ENCODE measurements around the gene HES1. TPM values are rescaled to one million over a fixed set of nuclear protein-coding genes. Genes with fewer than 3 reads are reported as not detected.

Gene HES1
- total RNA-seq, 2 experiments from 2014 or later, result 2.3 to 2.5 TPM

DNA sequence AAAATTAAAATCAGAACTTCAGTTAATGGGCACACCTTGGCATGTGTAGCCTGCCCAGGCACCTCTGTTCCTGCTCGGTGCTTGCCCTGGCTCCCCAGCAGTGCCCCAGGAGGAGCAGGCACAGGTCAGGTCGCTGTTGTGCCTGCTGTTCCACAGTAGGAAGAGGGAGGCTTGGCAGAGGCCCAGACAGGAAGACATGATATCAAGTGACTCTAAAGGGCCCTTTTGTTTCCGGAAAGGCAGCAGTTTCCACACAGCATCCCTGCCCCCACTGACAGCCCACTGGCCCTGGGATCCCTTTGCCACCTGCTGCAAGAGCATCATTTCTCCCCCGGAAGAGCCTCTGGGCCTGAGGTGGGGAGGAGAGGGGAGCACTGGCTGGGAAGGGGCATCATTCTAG is 40.5 kb upstream of the HES1 start:
- DNase-seq, result peak; percentile 45
- Mint-ChIP-seq H3K4me3 (no peak overlapping the region), H3K4me1 (ENCODE audit: low read depth) (peaks cover 19% of the 10 kb centered on the region), H3K27me3 (ENCODE audit: low read depth) (no peaks in the 10 kb centered on the region), H3K36me3 (ENCODE audit: low read depth) (no peaks in the 10 kb centered on the region), H3K27ac (no peak overlapping the region), H3K9me3 (no peaks in the 10 kb centered on the region)
- CTCF ChIA-PET, result no interaction called here
- intact Hi-C loops (cut with micrococcal nuclease), result no loop called here

DNA sequence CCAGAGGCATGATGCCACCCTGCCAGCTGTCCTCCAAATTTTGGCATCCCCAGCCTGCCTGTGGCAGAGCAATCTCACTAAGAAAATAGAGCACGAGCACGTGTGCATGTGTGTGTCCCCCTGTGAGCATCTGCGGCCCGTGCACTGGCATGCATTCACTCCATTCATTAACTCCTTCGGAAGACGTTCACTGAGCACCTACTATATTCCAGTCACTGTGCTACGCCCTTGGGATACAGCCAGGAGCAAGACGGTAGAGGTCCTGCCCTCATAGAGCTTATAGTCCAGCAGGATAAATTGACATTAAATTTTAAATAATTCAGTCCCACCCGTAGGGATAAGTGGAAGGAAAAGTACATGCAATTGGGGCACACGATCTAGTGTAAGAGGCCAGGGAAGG is 40.0 kb upstream of the HES1 start:
- DNase-seq, result no peak
- no peaks in the 10 kb centered on the region for H3K9me3 Mint-ChIP-seq
- no peaks in the 10 kb centered on the region for H3K36me3 Mint-ChIP-seq (ENCODE audit: low read depth)
- H3K27ac Mint-ChIP-seq, result no peak overlapping the region
- intact Hi-C loops (cut with micrococcal nuclease), result no loop called here
- CTCF ChIA-PET, result interaction anchor here (0.7 kb wide), 1 partner anchor 71 kb away, joined by 3 read pairs; no protein-coding TSS in a partner anchor
- no peak overlapping the region for H3K4me3 Mint-ChIP-seq
- no peaks in the 10 kb centered on the region for H3K27me3 Mint-ChIP-seq (ENCODE audit: low read depth)
- peaks cover 19% of the 10 kb centered on the region for H3K4me1 Mint-ChIP-seq (ENCODE audit: low read depth)

DNA sequence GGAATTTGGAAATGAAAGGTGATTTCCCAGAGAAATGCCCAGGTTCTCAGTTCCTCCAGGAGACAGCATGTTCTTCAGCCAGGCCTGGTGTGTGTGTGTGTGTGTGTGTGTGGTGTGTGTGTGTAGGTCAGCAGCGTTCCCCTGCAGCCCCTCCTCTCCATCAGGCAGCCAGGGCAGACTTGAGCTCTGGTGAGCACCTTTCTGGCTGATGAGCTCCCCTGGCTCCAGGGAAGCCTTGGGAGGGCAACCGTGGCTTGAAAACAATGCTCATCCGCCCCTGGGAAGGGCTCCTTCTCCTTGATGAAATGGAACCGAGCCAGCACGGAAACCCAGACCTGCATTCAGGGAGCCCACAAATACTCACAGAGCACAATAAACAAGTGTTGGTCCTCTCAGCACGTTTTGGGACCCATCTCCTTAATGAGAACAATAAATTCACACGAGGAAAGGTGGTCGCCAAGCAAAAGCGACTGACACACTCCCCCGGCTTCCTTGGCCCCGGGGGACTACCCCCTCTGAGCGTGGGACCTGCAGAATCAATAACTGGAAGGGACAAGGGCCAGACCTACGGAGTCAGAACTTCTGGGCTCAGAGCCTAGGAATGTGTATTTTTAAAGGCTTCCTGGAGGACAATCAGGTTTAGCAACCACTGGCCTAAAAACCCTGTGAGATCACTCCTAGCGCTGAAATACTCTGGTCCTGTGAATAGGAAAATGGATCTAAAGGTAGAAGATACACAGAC is 38.6 kb upstream of the HES1 start:
- DNase-seq, result no peak
- H3K36me3 Mint-ChIP-seq (ENCODE audit: low read depth), result no peaks in the 10 kb centered on the region
- intact Hi-C loops (cut with micrococcal nuclease), result no loop called here
- no peak overlapping the region for H3K27ac Mint-ChIP-seq
- CTCF ChIA-PET, result interaction anchor here (0.7 to 1.0 kb wide), 2 partner anchors 10 to 41 kb away, joined by 3 read pairs; no protein-coding TSS in a partner anchor
- no peak overlapping the region for H3K4me3 Mint-ChIP-seq
- no peaks in the 10 kb centered on the region for H3K27me3 Mint-ChIP-seq (ENCODE audit: low read depth)
- H3K9me3 Mint-ChIP-seq, result no peaks in the 10 kb centered on the region
- peaks cover 19% of the 10 kb centered on the region for H3K4me1 Mint-ChIP-seq (ENCODE audit: low read depth)

DNA sequence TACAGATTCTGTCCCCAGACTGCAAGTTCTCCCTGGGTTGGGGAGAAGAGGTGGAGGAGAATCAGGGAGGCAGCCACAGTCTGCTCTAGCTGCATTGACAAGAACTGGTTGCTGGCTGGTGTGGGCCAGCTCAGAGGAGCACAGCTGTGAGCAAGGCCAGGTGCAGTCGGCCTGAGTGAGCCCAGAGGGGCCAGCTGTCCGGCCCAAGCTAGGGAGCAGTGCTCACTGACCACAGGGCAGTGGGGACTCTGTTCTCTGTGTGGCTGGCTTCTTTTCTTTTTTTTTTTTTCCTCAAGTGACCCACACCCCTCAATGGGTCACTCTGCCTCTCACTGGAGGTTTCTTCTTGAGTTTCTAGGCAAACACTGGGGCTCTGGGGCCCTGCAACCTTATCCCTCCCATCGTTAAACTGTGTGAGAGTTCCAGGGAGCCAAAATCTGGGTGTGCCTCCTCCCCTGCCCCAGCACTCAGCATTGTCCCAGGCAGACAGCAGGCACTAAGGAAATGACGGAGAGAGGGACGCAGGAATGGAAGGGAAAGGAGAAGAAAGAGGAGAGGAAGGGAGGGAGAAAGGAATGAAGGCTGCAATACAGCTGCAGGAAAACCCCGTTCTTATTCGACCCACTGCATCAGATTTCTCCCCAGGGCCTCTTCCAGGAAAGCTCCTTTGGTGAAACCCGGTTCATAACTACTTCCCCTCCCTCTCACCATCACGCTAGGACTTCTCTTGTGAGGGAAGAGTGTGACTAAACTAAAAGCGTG is 37.7 kb upstream of the HES1 start:
- Mint-ChIP-seq H3K36me3 (ENCODE audit: low read depth) (no peaks in the 10 kb centered on the region), H3K27me3 (ENCODE audit: low read depth) (no peaks in the 10 kb centered on the region), H3K4me1 (ENCODE audit: low read depth) (peaks cover 24% of the 10 kb centered on the region), H3K27ac (no peak overlapping the region), H3K4me3 (no peak overlapping the region), H3K9me3 (no peaks in the 10 kb centered on the region)
- intact Hi-C loops (cut with micrococcal nuclease), result no loop called here
- CTCF ChIA-PET, result interaction anchor here (0.7 to 1.0 kb wide), 2 partner anchors 9 to 41 kb away, joined by 3 read pairs; no protein-coding TSS in a partner anchor
- no peak for DNase-seq

DNA sequence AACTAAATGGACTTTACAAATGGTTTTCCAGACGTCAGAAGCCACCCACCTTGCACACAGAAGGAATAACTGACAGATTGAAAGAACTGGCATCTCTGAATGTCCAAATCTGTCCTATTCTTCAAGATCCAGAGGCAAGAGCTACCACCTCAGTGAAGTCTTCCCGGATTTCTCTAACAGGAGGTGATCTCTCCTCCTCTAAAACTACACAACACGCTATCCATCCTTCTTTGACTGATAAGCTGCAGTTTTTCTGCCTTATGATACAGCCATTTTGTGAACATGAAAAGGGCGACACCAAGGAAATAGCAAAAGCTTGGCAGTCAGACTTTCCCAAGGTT is 37.1 kb upstream of the HES1 start:
- H3K27ac Mint-ChIP-seq, result no peak overlapping the region
- H3K4me1 Mint-ChIP-seq (ENCODE audit: low read depth), result peaks cover 28% of the 10 kb centered on the region
- H3K36me3 Mint-ChIP-seq (ENCODE audit: low read depth), result no peaks in the 10 kb centered on the region
- CTCF ChIA-PET, result no interaction called here
- H3K9me3 Mint-ChIP-seq, result no peaks in the 10 kb centered on the region
- DNase-seq, result no peak
- intact Hi-C loops (cut with micrococcal nuclease), result no loop called here
- H3K4me3 Mint-ChIP-seq, result no peak overlapping the region
- no peaks in the 10 kb centered on the region for H3K27me3 Mint-ChIP-seq (ENCODE audit: low read depth)

DNA sequence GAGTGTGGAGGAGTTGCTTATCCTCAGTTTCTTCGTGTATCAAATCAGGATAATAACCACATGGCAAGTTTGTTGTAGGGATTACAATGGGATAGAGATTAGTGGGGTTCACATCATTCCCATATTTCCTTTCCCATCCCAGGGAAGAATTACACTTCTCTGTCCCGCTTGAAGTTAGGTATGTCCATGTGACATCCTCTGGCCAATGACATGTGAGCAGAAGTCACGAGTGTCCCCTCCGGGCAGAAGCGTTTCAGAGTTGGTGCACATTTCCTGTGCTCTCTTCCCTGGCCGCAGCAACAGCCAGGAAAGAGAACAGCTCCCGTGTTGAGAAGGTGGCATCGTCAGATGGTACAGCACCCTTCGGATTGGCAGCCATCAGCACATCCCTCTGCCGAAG is 36.7 kb upstream of the HES1 start:
- H3K27ac Mint-ChIP-seq, result no peak overlapping the region
- intact Hi-C loops (cut with micrococcal nuclease), result no loop called here
- no peak overlapping the region for H3K4me3 Mint-ChIP-seq
- no peaks in the 10 kb centered on the region for H3K36me3 Mint-ChIP-seq (ENCODE audit: low read depth)
- no peaks in the 10 kb centered on the region for H3K9me3 Mint-ChIP-seq
- peaks cover 28% of the 10 kb centered on the region for H3K4me1 Mint-ChIP-seq (ENCODE audit: low read depth)
- DNase-seq, result no peak
- CTCF ChIA-PET, result no interaction called here
- no peaks in the 10 kb centered on the region for H3K27me3 Mint-ChIP-seq (ENCODE audit: low read depth)

DNA sequence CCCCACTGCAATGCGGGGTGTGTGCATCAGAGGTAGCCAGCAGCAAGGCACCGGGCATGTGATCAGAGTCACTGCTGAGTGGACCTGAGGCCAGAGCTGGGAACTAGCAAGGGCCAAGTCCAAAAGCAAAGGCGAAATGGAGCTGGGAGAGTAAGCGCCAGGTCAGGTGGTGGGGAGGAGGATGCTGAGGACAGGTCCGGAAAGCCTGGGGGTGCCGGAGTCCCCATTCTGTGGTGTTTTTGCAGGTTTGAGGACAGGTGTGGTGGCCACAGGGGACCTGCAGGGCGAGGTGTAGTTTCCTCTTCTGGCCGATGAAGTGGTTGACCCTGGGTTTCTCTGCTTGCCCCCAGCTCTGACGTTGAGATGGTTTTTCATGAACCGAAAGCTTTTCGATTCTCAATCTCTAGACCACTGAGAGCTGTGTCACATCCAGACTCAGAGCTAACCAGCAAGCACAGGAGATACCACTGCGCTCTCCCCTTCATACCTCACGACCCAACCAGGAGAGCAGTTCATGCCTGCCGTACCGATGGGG is 35.0 kb upstream of the HES1 start:
- H3K27ac Mint-ChIP-seq, result no peak overlapping the region

DNA sequence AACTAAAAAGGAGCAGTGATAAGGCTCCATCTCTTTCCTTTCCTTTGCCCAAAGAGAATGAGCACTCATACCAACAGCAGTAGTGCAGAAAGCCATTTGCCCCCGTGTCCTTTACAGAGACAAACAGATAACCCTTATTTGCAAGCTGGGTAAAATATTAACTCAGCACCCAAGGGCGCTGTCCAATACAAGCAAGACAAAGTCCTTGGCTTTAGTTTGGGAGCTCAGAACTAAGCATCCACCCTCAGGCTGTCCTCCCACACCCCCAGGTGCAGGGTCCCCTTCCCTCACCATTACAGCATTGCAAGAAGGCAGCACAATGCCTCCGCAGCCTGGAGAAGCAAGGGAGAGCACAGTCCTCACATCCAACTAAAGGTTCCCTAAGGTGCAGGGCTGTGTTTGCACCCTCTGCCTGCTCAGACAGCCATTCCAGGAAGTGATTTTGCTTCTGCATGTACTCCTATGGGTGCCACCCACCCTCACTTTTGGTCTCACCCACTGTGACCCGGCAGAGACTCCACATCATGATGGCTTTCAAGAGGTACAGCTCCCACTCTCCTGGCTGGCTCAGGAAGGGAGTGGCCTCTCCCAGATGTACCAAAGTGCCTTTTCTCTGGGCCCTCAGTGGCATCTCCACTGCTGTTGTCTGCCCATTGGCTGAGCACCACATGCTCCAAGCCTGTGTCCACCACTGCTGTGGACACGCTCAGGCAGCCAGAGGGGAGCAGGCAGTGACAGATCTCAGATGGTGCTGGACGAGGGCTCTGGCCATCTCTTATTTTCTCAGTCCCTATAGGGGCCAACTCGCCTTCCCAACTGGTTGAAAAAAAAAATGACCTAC is 34.1 kb upstream of the HES1 start:
- peaks cover 17% of the 10 kb centered on the region for H3K4me1 Mint-ChIP-seq (ENCODE audit: low read depth)
- DNase-seq, result no peak
- H3K4me3 Mint-ChIP-seq, result no peak overlapping the region
- no peaks in the 10 kb centered on the region for H3K27me3 Mint-ChIP-seq (ENCODE audit: low read depth)
- no peaks in the 10 kb centered on the region for H3K36me3 Mint-ChIP-seq (ENCODE audit: low read depth)
- no peak overlapping the region for H3K27ac Mint-ChIP-seq
- intact Hi-C loops (cut with micrococcal nuclease), result loop anchor here (2.0 kb wide), 2 partner anchors 33 to 131 kb away; no protein-coding TSS in a partner anchor
- CTCF ChIA-PET, result interaction anchor here (0.8 to 1.3 kb wide), 2 partner anchors 36 to 298 kb away, joined by 3 read pairs; no protein-coding TSS in a partner anchor
- no peaks in the 10 kb centered on the region for H3K9me3 Mint-ChIP-seq

More for the DNA sequence above, 35.0 kb upstream of the HES1 start:
- no peak for DNase-seq
- no peaks in the 10 kb centered on the region for H3K9me3 Mint-ChIP-seq
- no peaks in the 10 kb centered on the region for H3K36me3 Mint-ChIP-seq (ENCODE audit: low read depth)
- no peaks in the 10 kb centered on the region for H3K27me3 Mint-ChIP-seq (ENCODE audit: low read depth)
- CTCF ChIA-PET, result interaction anchor here (0.8 to 1.3 kb wide), 2 partner anchors 37 to 297 kb away, joined by 3 read pairs; no protein-coding TSS in a partner anchor
- H3K4me1 Mint-ChIP-seq (ENCODE audit: low read depth), result peaks cover 17% of the 10 kb centered on the region
- intact Hi-C loops (cut with micrococcal nuclease), result no loop called here
- no peak overlapping the region for H3K4me3 Mint-ChIP-seq

DNA sequence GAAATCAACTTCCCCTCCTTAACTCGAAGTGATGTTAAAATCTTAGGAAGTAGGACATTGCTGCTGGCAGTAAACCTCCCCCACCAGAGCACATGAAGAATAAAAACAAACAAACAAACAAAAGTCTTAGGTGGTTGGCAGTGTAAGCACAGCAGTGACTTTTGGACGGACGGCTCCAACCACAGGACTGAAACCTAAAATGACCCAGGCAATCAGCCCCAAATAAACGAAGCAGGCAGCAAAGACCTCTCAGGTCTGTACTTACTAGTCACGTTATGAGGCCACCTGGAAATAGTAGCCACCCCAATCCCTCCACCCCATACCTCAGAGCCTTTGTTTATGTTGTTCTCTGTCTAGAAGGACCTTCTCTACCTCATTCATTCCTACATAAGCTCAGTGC is 33.5 kb upstream of the HES1 start:
- peaks cover 21% of the 10 kb centered on the region for H3K4me1 Mint-ChIP-seq (ENCODE audit: low read depth)
- no peak overlapping the region for H3K4me3 Mint-ChIP-seq
- no peak overlapping the region for H3K27ac Mint-ChIP-seq
- intact Hi-C loops (cut with micrococcal nuclease), result loop anchor here (2.0 kb wide), 2 partner anchors 32 to 132 kb away; no protein-coding TSS in a partner anchor
- no peaks in the 10 kb centered on the region for H3K9me3 Mint-ChIP-seq
- CTCF ChIA-PET, result interaction anchor here (0.6 kb wide), 1 partner anchor 326 kb away, joined by 3 read pairs; no protein-coding TSS in a partner anchor
- H3K27me3 Mint-ChIP-seq (ENCODE audit: low read depth), result no peaks in the 10 kb centered on the region
- H3K36me3 Mint-ChIP-seq (ENCODE audit: low read depth), result no peaks in the 10 kb centered on the region
- DNase-seq, result no peak

DNA sequence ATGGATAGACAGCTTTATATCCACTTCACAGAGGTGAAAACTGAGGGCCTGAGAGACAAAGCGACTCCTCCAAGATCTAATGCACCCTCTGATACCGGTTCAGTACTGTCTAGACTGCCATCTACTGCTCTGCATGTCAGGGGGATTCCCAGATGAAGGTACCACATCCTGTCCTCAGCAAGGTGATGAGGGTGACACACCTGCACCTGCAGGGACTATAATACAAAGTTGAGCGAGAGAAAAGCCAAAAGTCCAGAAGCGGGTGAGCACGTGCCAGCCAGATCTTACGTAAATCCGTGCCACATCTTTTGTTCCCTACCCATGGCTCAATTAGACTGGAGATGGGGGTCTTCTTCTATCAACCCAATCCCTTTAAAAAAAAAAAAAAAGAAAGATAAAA is 32.4 kb upstream of the HES1 start:
- Mint-ChIP-seq H3K4me1 (ENCODE audit: low read depth) (peaks cover 19% of the 10 kb centered on the region), H3K27ac (no peak overlapping the region), H3K36me3 (ENCODE audit: low read depth) (no peaks in the 10 kb centered on the region), H3K9me3 (no peaks in the 10 kb centered on the region), H3K4me3 (no peak overlapping the region), H3K27me3 (ENCODE audit: low read depth) (no peaks in the 10 kb centered on the region)
- peak; percentile 66 for DNase-seq
- CTCF ChIA-PET, result no interaction called here
- intact Hi-C loops (cut with micrococcal nuclease), result loop anchor here (1.0 to 2.0 kb wide), 3 partner anchors 31 to 315 kb away; no protein-coding TSS in a partner anchor

DNA sequence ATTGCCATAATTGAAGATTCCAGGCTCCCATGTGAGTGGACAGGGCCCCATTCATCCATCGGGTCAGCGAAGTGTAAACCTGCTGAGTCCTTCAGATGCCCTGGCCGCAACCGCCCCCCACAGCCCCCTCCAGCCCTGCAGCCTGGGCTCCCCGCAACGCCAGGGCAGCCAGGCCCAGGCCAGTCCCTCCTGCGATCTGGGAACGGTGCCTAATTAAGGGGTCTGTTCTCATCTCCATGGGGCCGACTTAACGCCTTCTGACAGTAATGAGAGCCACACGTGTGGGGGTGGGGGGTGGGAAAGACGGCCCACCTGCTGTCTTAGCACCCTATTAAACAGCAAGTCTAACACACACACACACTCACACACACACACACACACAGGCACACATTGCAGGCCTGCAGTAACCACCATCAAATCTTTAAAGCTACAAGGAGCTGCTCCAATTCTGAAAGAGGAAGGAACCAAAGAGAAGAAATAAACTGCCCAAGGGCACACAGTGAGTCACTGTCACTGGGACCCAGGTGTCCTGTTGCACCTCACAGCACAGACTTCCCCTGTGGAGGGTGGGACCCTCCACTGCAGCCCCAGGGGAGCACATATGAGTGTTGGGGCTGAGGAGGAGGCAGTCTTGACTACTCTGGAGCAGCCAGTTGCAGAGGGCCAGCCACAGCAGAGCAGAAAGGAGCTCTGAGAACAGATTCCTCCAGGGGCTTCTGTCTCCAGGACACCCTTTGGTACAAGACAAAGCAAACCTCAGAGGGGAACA is 31.8 kb upstream of the HES1 start:
- H3K4me1 Mint-ChIP-seq (ENCODE audit: low read depth), result peaks cover 13% of the 10 kb centered on the region
- H3K27me3 Mint-ChIP-seq (ENCODE audit: low read depth), result peaks cover under 1% of the 10 kb centered on the region
- no peaks in the 10 kb centered on the region for H3K9me3 Mint-ChIP-seq
- no peak overlapping the region for H3K4me3 Mint-ChIP-seq
- no peak for DNase-seq
- H3K27ac Mint-ChIP-seq, result no peak overlapping the region
- intact Hi-C loops (cut with micrococcal nuclease), result loop anchor here (1.0 to 2.0 kb wide), 3 partner anchors 31 to 316 kb away; no protein-coding TSS in a partner anchor
- no peaks in the 10 kb centered on the region for H3K36me3 Mint-ChIP-seq (ENCODE audit: low read depth)
- CTCF ChIA-PET, result no interaction called here
